HG03442 (cell line): ENCODE measurements around the gene ZSCAN5B.
"Not testable (repeated sequence)": the region's sequence is repeated elsewhere in the genome, so short reads cannot be mapped to it uniquely, and the experiment has no call there.

ENCODE experiments used
- ATAC-seq: cut with Tn5 transposase; IDR thresholded peaks from one replicate; pipeline ENCODE4 v1.9.1; 2021; ENCODE audit warnings: mild to moderate bottlenecking, moderate library complexity; ENCODE audit not compliant: unreplicated experiment

Gene ZSCAN5B

DNA sequence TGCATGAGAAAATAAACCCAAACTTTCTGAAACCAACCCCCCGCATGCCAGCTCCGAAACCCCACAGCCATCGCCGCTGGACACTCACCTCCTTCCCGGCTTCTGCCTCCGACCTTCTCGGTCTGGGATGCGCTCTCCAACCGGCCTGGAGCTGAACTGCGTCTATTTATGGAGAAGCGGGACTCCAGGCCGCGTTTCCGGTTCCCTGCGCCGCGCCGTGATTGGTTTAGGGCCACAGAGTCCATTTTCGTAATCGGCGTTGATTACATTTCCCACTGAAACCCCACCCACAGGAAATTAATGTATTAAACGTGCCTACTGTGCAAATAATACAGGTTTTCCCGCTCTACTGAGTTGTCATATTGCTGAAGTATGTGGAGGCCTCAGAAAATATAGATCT lies at the start of gene ZSCAN5B:
TSS of gene ZSCAN5B (minus strand) at position 138 of the 400 bp plus-strand sequence. CDS start 4,731 bp downstream, outside the sequence.
- not testable (repeated sequence) for ATAC-seq

GRCh38 chr19:56245764-56246163 lies 48.2 kb upstream of the ZSCAN5B start:
- ATAC-seq: not testable (repeated sequence)

GRCh38 chr19:56245121-56245740 lies 47.6 kb upstream of the ZSCAN5B start:
- ATAC-seq: no peak

DNA sequence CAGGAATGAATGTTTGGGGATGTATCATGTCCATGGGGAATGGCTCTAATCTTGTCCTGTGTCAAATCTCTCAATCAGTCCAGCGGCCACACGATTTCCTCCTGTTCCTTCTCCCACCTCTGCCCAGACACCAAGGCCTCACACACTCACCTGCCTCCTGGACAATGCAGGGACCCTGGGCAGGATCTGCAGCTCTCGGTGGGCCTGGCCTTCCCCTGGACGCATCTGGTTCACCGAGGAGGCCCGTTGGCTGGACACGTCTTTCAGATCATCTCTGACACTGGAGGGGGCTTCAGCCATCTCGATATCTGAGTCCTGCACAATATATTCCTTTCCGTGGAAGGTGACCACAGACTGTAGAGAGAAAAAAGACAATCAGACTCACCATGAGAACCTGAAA lies 25.9 kb upstream of the ZSCAN5B start:
- no peak for ATAC-seq

- ATAC-seq: no peak
Measured at GRCh38 chr19:56222901-56223300, 25.3 kb upstream of the ZSCAN5B start.

GRCh38 chr19:56221851-56222250 lies 24.3 kb upstream of the ZSCAN5B start:
- no peak for ATAC-seq

DNA sequence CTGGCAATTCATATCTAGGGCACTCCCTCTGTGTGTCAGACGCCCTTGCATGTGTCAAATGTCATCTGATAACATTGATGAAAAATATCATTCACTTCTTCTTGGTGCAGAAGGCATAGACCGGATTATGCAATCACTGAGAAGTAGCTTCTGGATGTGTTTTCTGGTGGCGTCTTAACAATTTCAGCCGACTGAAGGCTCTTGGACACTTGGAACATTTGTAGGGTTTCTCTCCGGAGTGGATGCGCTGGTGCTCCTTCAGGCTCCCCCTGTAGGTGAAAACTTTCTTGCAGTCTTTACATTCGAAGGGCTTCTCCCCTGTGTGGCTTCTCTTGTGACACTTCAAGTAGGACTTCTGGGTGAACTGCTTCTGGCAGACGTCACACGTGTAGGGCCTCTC lies 23.9 kb upstream of the ZSCAN5B start:
- not testable (repeated sequence) for ATAC-seq

DNA sequence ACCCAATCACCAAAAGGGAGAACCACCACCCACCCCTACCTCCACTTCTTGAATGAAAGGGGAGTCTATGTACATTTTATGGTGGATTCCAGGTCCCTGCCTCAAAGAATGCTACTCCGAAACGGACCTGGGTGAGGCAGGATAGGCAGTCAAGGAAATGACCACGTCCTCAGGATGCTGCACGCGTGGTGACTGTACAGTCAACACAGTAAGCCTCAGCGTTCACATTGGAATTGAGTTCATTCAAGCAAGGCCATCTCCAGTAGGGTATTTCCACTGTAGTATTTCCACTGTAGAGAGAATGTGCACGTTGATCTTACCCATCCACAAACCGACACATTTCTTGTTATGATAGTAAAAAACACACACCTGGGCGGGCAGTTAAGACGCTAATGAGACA lies 21.4 kb upstream of the ZSCAN5B start:
- no peak for ATAC-seq

GRCh38 chr19:56217039-56217949 lies 19.7 kb upstream of the ZSCAN5B start:
- ATAC-seq: no peak

DNA sequence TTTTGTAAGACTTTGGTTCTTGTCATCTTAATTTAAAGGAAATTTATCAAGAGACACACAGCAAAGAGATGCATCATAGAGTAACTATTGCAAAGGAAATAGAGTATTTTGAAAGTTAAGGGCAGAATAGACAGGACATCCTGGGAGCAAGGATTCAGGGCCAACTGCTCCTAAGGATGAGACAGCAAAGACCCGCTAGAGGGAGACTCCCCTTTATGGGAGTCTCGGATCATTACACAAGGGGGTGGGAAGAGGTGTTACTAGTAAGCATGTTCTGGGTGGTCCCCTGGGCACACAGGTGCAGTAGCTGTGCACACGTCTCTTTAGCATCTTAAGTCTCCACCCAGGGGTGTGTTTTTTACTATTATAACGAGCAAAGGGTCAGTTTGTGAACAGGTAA lies 14.1 kb upstream of the ZSCAN5B start:
- no peak for ATAC-seq

DNA sequence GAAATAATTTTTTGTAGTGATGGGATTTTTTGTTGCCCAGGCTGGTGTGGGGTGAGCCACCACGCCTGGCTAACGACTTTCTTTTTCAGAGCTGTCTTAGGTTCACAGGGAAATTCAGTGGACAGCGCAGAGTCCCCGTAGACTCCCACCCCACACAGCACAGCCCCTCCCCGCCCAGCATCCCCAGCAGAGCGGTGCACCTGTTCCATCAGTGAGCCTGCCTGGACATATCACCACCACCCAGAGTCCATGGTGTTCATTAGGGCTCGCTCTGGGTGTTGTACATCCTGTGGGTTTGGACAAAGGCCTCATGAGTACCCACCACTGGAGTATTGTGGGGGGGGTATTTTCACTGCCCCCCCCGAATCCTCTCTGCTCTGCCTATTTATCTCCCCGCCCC lies 12.5 kb upstream of the ZSCAN5B start:
- ATAC-seq: not testable (repeated sequence)

DNA sequence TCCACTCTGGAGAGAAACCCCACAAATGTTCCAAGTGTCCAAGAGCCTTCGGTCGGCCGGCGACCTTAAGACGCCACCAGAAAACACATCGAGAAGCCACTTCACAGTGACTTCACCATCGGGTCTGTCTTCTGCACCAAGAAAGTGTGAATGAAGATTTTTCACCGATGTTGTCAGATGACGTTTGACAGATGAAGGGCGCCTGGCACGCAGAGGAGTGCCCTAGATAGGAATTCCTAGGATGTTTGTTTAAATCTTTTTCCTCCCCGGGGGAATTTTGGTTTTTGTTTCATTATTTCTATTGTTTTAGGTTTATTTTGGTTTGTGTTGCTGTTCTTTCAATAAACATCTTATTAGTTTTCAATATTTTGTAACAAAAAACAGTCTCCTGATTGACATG lies 11.5 kb upstream of the ZSCAN5B start:
- ATAC-seq: no peak

DNA sequence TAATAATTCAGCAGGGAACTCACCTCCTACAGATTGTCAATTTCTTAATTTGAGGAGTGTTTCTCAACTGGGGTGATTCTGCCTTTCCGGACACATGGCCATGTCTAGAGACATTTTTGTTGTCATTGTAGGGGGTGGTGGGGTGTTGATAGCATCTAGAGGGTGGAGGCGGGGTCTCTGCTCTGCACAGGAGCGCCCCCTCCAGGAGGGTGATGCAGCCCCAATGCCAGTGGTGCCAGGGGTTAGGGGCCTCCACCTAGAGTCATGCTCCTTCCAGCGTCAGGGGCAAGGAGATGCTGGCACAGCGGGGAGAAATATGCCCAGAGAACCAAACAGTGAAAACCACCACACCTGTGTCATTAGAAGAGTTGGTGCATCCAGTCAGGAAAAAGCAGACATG lies 10.0 kb upstream of the ZSCAN5B start:
- ATAC-seq: not testable (repeated sequence)

DNA sequence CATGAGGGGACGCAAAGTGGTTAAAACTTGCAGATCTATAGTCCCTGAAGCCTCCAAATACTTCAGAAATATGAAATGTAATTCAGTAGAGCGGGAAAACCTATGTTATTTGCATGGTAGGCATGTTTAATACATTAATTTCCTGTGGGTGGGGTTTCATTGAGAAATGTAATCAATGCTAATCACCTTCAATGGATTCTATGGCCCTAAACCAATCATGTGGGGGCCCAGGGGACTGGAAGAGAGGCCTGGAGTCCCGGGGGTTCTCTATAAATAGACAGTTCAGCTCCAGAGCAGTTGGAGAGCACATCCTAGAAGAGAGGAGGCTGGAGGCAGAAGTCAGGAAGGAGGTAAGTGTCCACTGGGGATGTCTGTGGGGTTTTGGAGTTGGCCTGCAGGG lies 4.4 kb upstream of the ZSCAN5B start, which contains the start of gene ZSCAN5C:
TSS of gene ZSCAN5C (plus strand) at position 301 of the 400 bp plus-strand sequence. CDS start 3,641 bp downstream, outside the sequence.
- no peak for ATAC-seq

GRCh38 chr19:56199687-56200086 lies 2.1 kb upstream of the ZSCAN5B start:
- no peak for ATAC-seq

- no peak for ATAC-seq
Measured at GRCh38 chr19:56193981-56194640, 3.5 kb downstream of the ZSCAN5B start.

- no peak for ATAC-seq
Measured at GRCh38 chr19:56191711-56192110, 5.9 kb downstream of the ZSCAN5B start.

GRCh38 chr19:56191115-56191514 lies 6.5 kb downstream of the ZSCAN5B start:
- ATAC-seq: no peak

GRCh38 chr19:56189785-56190184 lies 7.8 kb downstream of the ZSCAN5B start:
- ATAC-seq: no peak

- no peak for ATAC-seq
Measured at GRCh38 chr19:56177564-56178243, 19.9 kb downstream of the ZSCAN5B start.

DNA sequence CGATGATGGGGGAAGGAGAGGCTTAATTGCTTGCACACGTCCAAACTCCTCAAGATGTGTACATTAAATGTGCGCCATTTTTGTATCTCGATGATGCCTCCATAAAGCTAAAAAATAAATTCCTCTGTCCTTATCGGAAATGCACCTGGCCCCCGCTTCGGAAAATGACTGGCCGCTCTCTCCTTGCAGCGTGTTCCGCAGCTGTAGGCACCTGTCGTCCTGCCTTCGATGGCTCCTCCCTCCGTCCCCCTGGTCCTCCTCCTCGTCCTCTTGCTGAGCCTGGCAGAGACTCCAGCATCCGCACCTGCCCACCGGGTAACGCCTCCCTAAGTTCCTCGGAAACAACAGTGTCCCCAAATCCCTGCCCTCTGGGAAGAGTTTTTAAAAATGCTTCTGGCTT lies 20.7 kb downstream of the ZSCAN5B start:
- ATAC-seq: no peak
